Tibial nerve (tissue), 4 donors: ENCODE measurements around the gene RAB3D.

Experiments
- CTCF ChIP-seq, 5 experiments: fragments of 200-600 bp in 3 of 5; fragments of 450-650 bp in 2 of 5; sonication (generic) in 3 of 5; IDR thresholded peaks; one replicate each; pipeline ENCODE4 v1.5.1; 2016 to 2019; ENCODE audit warnings: antibody characterized with exemption in 5 of 5, mild to moderate bottlenecking in 3 of 5, moderate library complexity in 2 of 5
- EP300 ChIP-seq, 2 donors: sonication (generic); formaldehyde crosslinking; IDR thresholded peaks; one replicate each; pipeline ENCODE4 v1.6.1; 2017; ENCODE audit warnings: antibody characterized with exemption in 2 of 2, mild to moderate bottlenecking in 1 of 2
- POLR2A ChIP-seq, 2 donors: fragments of 450-650 bp; IDR thresholded peaks; one replicate each; pipeline ENCODE4 v1.6.1; 2017; ENCODE audit warnings: antibody characterized with exemption in 2 of 2, mild to moderate bottlenecking in 2 of 2, moderate library complexity in 2 of 2

- no peak for TF ChIP-seq CTCF (IDR thresholded peaks at IDR 0.05)
- no peak for TF ChIP-seq POLR2A (IDR thresholded peaks at IDR 0.05)
- no peak for TF ChIP-seq EP300 (IDR thresholded peaks at IDR 0.05)
These were observed 47.9 kb upstream of the RAB3D start for GRCh38 chr19:11387162-11388034.
